ENCODE data around the gene VPS33A.

The VPS33A gene

GRCh38 chr12:122250047-122250446 lies 16.2 kb downstream of the VPS33A start:
- DNase-seq = no peak

- no peak for DNase-seq
These were observed 20.7 kb downstream of the VPS33A start for GRCh38 chr12:122245553-122245952.

GRCh38 chr12:122244565-122245371 lies 21.5 kb downstream of the VPS33A start:
- DNase-seq = no peak

GRCh38 chr12:122243965-122244364 lies 22.3 kb downstream of the VPS33A start:
- DNase-seq = no peak

- DNase-seq = no peak
These were observed 27.4 kb downstream of the VPS33A start for GRCh38 chr12:122238861-122239260.

GRCh38 chr12:122235741-122236140 lies 30.6 kb downstream of the VPS33A start:
- no peak for DNase-seq

- DNase-seq = no peak
These were observed 33.6 kb downstream of the VPS33A start for GRCh38 chr12:122232691-122233090.

GRCh38 chr12:122230798-122231197 lies 35.5 kb downstream of the VPS33A start:
- no peak for DNase-seq

- DNase-seq = no peak
These were observed 38.2 kb downstream of the VPS33A start for GRCh38 chr12:122228092-122228491.

GRCh38 chr12:122227341-122227740 lies 39.0 kb downstream of the VPS33A start:
- no peak for DNase-seq

- no peak for DNase-seq
These were observed 39.7 kb downstream of the VPS33A start for GRCh38 chr12:122226366-122227125.

GRCh38 chr12:122225683-122226365 lies 40.5 kb downstream of the VPS33A start, which contains the start of gene DIABLO:
Gene DIABLO (minus strand): TSS chr12:122226052. CDS start chr12:122226014, 38 bp downstream.
- DNase-seq = peak; percentile 97 to 99

- no peak for DNase-seq
These were observed 49.8 kb downstream of the VPS33A start for GRCh38 chr12:122216445-122216844.

- DNase-seq = no peak
These were observed 50.5 kb downstream of the VPS33A start for GRCh38 chr12:122215771-122216170.

GRCh38 chr12:122208073-122208820 lies 58.0 kb downstream of the VPS33A start:
- DNase-seq = no peak

- no peak for DNase-seq
These were observed 58.9 kb downstream of the VPS33A start for GRCh38 chr12:122207391-122207790.

- no peak for DNase-seq
These were observed 59.3 kb downstream of the VPS33A start for GRCh38 chr12:122206976-122207375.

GRCh38 chr12:122206111-122206881 lies 60.0 kb downstream of the VPS33A start:
- no peak for DNase-seq

GRCh38 chr12:122205053-122205925 lies 61.0 kb downstream of the VPS33A start:
- no peak for DNase-seq

- no peak for DNase-seq
These were observed 61.9 kb downstream of the VPS33A start for GRCh38 chr12:122204167-122205052.

All from SW 1271 (cell line).